Measurements from ENCODE around the gene CDX2. TPM values are rescaled to one million over a fixed set of nuclear protein-coding genes. Genes with fewer than 3 reads are reported as not detected.

The CDX2 gene
- total RNA-seq, 2 donors from 2014 or later: not detected

DNA sequence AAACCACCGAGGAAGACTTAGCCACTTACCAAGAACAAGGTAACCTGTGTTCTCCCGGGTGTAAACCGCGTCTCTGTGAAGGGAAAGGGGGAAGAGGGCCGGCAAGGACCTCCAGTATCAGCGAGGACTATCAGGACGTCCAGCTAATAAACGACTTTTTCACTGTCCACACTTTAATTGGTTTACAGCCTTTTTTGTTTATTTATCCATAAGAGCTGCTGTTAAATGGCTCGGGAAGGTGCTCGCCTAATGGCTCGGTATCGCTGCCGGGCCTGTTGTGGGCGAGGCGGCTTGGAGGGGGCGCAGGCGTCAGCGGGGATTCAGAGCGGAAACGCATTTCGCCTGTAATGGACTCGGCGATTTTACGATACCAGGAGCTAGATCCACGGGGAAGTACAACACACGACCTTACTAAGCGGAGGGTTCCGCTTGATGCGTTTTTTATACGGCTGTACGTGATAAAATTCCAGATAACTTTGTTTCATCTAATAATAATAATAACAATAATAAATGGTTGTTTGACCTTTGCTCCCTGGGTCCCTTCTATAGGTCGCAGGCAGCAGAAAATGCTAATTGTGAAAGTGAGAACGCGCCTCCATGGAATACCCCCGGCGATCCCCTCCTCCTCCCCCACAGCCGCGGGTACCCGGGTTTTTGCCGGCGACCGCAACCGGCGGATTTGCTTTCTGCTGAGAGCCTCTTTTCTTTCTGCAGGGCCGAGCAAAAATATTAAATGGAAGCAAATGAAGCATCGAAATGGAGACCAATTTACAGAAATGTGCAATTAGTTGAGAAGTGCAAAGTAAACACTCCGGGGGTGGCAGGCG lies 51.8 kb downstream of the CDX2 start:
- DNase-seq (ENCODE audit: low spot score): no peak
- Histone ChIP-seq H3K9me3 (no peaks in the 10 kb centered on the region), H3K4me1 (ENCODE audit: control insufficient read depth in 1 of 2, low read depth in 2 of 2) (peaks cover 22 to 42% of the 10 kb centered on the region in 2 donors), H3K27me3 (replicated peaks; ENCODE audit: insufficient read depth) (peaks cover 7% of the 10 kb centered on the region), H3K36me3 (no peaks in the 10 kb centered on the region), H3K27ac (no peak overlapping the region), H3K4me3 (peak overlapping the region; percentile 47)
- TF ChIP-seq, protein P1, sequence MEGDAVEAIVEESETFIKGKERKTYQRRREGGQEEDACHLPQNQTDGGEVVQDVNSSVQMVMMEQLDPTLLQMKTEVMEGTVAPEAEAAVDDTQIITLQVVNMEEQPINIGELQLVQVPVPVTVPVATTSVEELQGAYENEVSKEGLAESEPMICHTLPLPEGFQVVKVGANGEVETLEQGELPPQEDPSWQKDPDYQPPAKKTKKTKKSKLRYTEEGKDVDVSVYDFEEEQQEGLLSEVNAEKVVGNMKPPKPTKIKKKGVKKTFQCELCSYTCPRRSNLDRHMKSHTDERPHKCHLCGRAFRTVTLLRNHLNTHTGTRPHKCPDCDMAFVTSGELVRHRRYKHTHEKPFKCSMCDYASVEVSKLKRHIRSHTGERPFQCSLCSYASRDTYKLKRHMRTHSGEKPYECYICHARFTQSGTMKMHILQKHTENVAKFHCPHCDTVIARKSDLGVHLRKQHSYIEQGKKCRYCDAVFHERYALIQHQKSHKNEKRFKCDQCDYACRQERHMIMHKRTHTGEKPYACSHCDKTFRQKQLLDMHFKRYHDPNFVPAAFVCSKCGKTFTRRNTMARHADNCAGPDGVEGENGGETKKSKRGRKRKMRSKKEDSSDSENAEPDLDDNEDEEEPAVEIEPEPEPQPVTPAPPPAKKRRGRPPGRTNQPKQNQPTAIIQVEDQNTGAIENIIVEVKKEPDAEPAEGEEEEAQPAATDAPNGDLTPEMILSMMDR (IDR thresholded peaks at IDR 0.05): no peak
- ATAC-seq (ENCODE audit: insufficient number of reproducible peaks, low FRiP score, low read depth): no peak

DNA sequence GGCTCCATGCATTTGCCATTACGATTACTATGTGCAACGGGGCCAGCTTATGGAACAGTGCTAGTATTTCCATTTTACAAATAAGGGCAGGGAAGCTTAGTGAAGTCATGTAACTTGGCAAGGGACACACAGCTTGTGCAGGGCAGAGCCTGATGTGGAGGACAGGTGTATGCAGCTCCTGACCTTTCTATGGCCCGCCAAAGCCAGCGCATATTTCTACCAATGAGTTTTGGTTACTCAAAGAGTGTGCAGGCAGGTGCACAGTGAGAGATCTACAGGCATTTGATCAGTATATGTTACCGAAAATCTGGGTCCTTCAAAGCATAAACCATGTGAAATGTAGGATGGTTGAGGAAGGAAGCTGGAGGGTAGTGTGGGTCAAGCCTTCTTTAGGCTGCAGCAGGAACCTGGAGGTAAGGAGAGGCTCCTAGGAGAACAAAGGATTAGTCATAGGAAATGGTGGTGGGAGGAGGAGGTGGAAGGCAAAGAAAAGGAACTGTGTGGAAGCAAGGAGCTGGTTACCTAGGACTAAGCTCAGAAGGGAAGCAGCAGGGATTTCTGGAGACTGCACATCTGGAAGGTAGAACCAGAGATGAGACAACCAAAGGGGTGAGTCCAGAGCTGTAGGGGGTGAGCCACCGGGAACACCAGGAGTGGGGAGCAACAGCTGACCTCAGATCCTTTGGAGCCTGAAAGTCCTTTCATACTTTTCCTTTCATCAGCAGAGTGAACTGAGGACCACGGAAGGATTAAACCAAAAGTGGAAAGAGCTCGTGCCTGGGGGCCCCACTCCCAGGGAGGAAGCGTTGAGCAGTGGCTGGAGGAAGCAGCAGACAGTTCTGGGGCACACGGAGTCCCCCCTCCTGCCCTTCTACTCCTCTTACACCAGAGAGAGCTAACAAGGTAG lies 53.6 kb downstream of the CDX2 start:
- TF ChIP-seq, protein P1 (IDR thresholded peaks at IDR 0.05): no peak
- H3K4me1 ChIP-seq (ENCODE audit: control insufficient read depth in 1 of 2, low read depth in 2 of 2): peaks cover 17 to 24% of the 10 kb centered on the region in 2 donors
- no peak overlapping the region for H3K27ac ChIP-seq
- H3K36me3 ChIP-seq: no peaks in the 10 kb centered on the region
- H3K4me3 ChIP-seq: no peak overlapping the region
- no peaks in the 10 kb centered on the region for H3K27me3 ChIP-seq (replicated peaks; ENCODE audit: insufficient read depth)
- H3K9me3 ChIP-seq: no peaks in the 10 kb centered on the region
- DNase-seq (ENCODE audit: low spot score) (no peak), ATAC-seq (ENCODE audit: insufficient number of reproducible peaks, low FRiP score, low read depth) (no peak)

DNA sequence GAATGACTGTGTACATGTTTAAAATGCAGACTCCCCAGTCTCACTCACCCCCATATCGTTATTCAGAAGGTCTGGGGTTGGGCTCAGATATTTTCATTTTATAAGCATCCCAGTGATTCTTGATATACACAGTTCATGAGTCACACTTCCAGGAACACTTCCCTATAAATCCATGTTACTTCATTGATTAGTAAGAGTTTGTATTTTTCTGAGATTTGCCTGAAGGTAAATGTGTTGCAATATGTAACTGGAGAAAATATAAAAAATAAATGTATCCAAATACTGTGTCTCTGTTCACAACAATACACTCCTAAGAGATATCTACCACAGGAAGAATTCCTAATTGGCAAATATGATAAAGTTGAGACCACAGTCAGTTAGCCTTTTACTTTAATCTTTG lies 56.0 kb downstream of the CDX2 start:
- Histone ChIP-seq H3K4me1 (ENCODE audit: control insufficient read depth in 1 of 2, low read depth in 2 of 2) (peaks cover 6 to 9% of the 10 kb centered on the region in 2 donors), H3K36me3 (no peaks in the 10 kb centered on the region), H3K9me3 (no peaks in the 10 kb centered on the region), H3K4me3 (no peak overlapping the region), H3K27me3 (replicated peaks; ENCODE audit: insufficient read depth) (no peaks in the 10 kb centered on the region), H3K27ac (no peak overlapping the region)
- ATAC-seq (ENCODE audit: insufficient number of reproducible peaks, low FRiP score, low read depth) (no peak), DNase-seq (ENCODE audit: low spot score) (no peak)
- TF ChIP-seq, protein P1 (IDR thresholded peaks at IDR 0.05): no peak

DNA sequence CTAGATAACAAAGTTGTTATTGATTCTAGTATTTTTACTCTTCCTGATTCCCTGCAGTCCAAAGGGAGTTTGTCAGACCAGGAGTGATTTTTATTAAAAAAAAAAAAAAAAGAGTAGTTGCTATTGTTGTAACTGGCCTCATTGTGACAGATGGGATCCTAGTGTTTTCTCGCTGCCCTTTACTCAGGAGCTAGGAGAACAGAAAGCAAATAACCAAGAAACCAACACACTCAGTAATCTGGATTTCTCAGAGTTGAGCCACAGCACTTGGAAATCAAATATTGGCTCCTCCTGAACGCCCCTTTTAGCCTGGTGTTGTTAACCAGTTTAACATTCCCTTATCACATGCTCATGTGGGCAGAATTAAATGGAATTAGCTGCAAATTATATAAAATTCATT lies 57.6 kb downstream of the CDX2 start:
- no peak for DNase-seq (ENCODE audit: low spot score)
- Histone ChIP-seq H3K4me1 (ENCODE audit: control insufficient read depth in 1 of 2, low read depth in 2 of 2) (no peaks in the 10 kb centered on the region), H3K4me3 (no peak overlapping the region), H3K9me3 (no peaks in the 10 kb centered on the region), H3K27ac (no peak overlapping the region), H3K36me3 (no peaks in the 10 kb centered on the region), H3K27me3 (replicated peaks; ENCODE audit: insufficient read depth) (no peaks in the 10 kb centered on the region)
- TF ChIP-seq, protein P1 (IDR thresholded peaks at IDR 0.05): no peak
- no peak for ATAC-seq (ENCODE audit: insufficient number of reproducible peaks, low FRiP score, low read depth)

Other genes starting within 250 kb of the CDX2 start
- gene GSX1, start 176.8 kb downstream of the CDX2 start, total RNA-seq: not detected
- gene PDX1, start 49.3 kb downstream of the CDX2 start, total RNA-seq: under 1 TPM in 1 of 2 donors, not detected in 1; 0.28 TPM
- not detected for gene URAD, start 19.4 kb upstream of the CDX2 start, total RNA-seq
- 1 to 10 TPM in 1 of 2 donors, under 1 TPM in 1; 0.81 to 1.1 TPM for gene FLT3, start 131.3 kb upstream of the CDX2 start, total RNA-seq
- 10 to 100 TPM; 33.3 to 45.3 TPM for gene PAN3, start 169.2 kb upstream of the CDX2 start, total RNA-seq